ENCODE results near the gene MYL4.
"Not testable (repeated sequence)": the region's sequence is repeated elsewhere in the genome, so short reads cannot be mapped to it uniquely, and the experiment has no call there.

The MYL4 gene

GRCh38 chr17:47222047-47222446 is 12.9 kb downstream of the MYL4 start:
- no peak for DNase-seq

GRCh38 chr17:47223007-47223406 is 13.9 kb downstream of the MYL4 start:
- DNase-seq, result no peak

- DNase-seq, result no peak
Observed at GRCh38 chr17:47223460-47223859, 14.3 kb downstream of the MYL4 start.

GRCh38 chr17:47224077-47224476 is 14.9 kb downstream of the MYL4 start:
- not testable (repeated sequence) for DNase-seq

- DNase-seq, result no peak
Observed at GRCh38 chr17:47224966-47225365, 15.8 kb downstream of the MYL4 start.

- DNase-seq, result no peak
Observed at GRCh38 chr17:47225436-47225858, 16.3 kb downstream of the MYL4 start.

- no peak for DNase-seq
Observed at GRCh38 chr17:47225911-47226688, 17.0 kb downstream of the MYL4 start.

- DNase-seq, result no peak
Observed at GRCh38 chr17:47227862-47228261, 18.7 kb downstream of the MYL4 start.

GRCh38 chr17:47229535-47230443 is 20.6 kb downstream of the MYL4 start:
- DNase-seq, result peak; percentile 86

GRCh38 chr17:47230864-47231263 is 21.7 kb downstream of the MYL4 start:
- no peak for DNase-seq

- no peak for DNase-seq
Observed at GRCh38 chr17:47231334-47231733, 22.2 kb downstream of the MYL4 start.

GRCh38 chr17:47231866-47232265 is 22.7 kb downstream of the MYL4 start:
- no peak for DNase-seq

- DNase-seq, result no peak
Observed at GRCh38 chr17:47232465-47232864, 23.3 kb downstream of the MYL4 start.

- no peak for DNase-seq
Observed at GRCh38 chr17:47235506-47235905, 26.4 kb downstream of the MYL4 start.

- no peak for DNase-seq
Observed at GRCh38 chr17:47235923-47236322, 26.8 kb downstream of the MYL4 start.

- no peak for DNase-seq
Observed at GRCh38 chr17:47237841-47238240, 28.7 kb downstream of the MYL4 start.

GRCh38 chr17:47238321-47239010 is 29.3 kb downstream of the MYL4 start:
- no peak for DNase-seq

- DNase-seq, result no peak
Observed at GRCh38 chr17:47239619-47239966, 30.4 kb downstream of the MYL4 start.

GRCh38 chr17:47239967-47240651 is 31.0 kb downstream of the MYL4 start:
- DNase-seq, result no peak

GRCh38 chr17:47240806-47241205 is 31.7 kb downstream of the MYL4 start:
- no peak for DNase-seq

GRCh38 chr17:47242648-47243047 is 33.5 kb downstream of the MYL4 start:
- DNase-seq, result no peak

- DNase-seq, result no peak
Observed at GRCh38 chr17:47243737-47244598, 34.8 kb downstream of the MYL4 start.

Data from NCI-H146 (cell line).